Activated CD4-positive, alpha-beta T cell treated with anti-CD3 and anti-CD28 coated beads for 36 hours (primary cell): ENCODE results near the gene SLFN13. TPM values are rescaled to one million over a fixed set of nuclear protein-coding genes. Genes with fewer than 3 reads are reported as not detected.
"Not testable (repeated sequence)": the region's sequence is repeated elsewhere in the genome, so short reads cannot be mapped to it uniquely, and the experiment has no call there.

Experiments
- ATAC-seq: fragments of 200-7000 bp; cut with Tn5 transposase; one replicate; pipeline ENCODE4 v1.10.0; 2021; ENCODE audit warnings: mild to moderate bottlenecking, moderate library complexity
- CTCF ChIA-PET: fragments of 350-600 bp; sonication (Branson Sonifier 250); formaldehyde crosslinking; loops from one replicate; lab custom pipeline; 2021; ENCODE audit warnings: antibody characterized with exemption; lab: Charles Lee
- POLR2A ChIA-PET: fragments of 350-600 bp; sonication (Branson Sonifier 250); formaldehyde crosslinking; loops from one replicate; lab custom pipeline; 2021; ENCODE audit warnings: antibody characterized with exemption, inconsistent platforms; lab: Charles Lee
- DNase-seq: peaks from one replicate; pipeline ENCODE4 v3.0.0-alpha.2; 2020
- H3K27ac Mint-ChIP-seq: one replicate; pipeline ENCODE4 v1.8.0; 2021; ENCODE audit warnings: mixed read lengths
- H3K27me3 Mint-ChIP-seq: one replicate; pipeline ENCODE4 v1.8.0; 2021; ENCODE audit warnings: mixed read lengths
- H3K36me3 Mint-ChIP-seq: one replicate; pipeline ENCODE4 v1.8.0; 2021; ENCODE audit warnings: low read depth, mixed read lengths
- H3K4me1 Mint-ChIP-seq: one replicate; pipeline ENCODE4 v1.8.0; 2021; ENCODE audit warnings: mixed read lengths
- H3K4me3 Mint-ChIP-seq: one replicate; pipeline ENCODE4 v1.8.0; 2021; ENCODE audit warnings: mild to moderate bottlenecking, moderate library complexity, mixed read lengths
- H3K9me3 Mint-ChIP-seq: one replicate; pipeline ENCODE4 v1.8.0; 2021; ENCODE audit warnings: low read depth, mixed read lengths
- intact Hi-C, 2 experiments: fragments of 100-400 bp; cut with DNase I in 1 of 2; cut with micrococcal nuclease in 1 of 2; formaldehyde crosslinking; loops; one replicate each; pipeline versions ENCODE4 v1.14.2 to v1.15.1; 2022 to 2024; cut with DNase I, micrococcal nuclease
- total RNA-seq, 2 experiments: library from RNA; stranded (reverse); gene quantifications; one replicate each; pipeline ENCODE4 v1.2.3, GENCODE V29; 2021

SLFN13 gene
- total RNA-seq, 2 experiments from 2014 or later: 18.6 to 22.5 TPM

- Mint-ChIP-seq H3K27me3 (no peaks in the 10 kb centered on the region), H3K27ac (no peak overlapping the region), H3K4me3 (no peak overlapping the region), H3K36me3 (peaks cover 76% of the 10 kb centered on the region), H3K4me1 (peaks cover 14% of the 10 kb centered on the region), H3K9me3 (peaks cover 43% of the 10 kb centered on the region)
- intact Hi-C loops: no loop called here
- no peak for DNase-seq
- ATAC-seq: no peak
- POLR2A ChIA-PET: no interaction called here
- CTCF ChIA-PET: no interaction called here
Observed at GRCh38 chr17:35476283-35476820, 27.8 kb upstream of the SLFN13 start.

- DNase-seq: no peak
- intact Hi-C loops: no loop called here
- peaks cover 24% of the 10 kb centered on the region for H3K9me3 Mint-ChIP-seq
- no peak overlapping the region for H3K27ac Mint-ChIP-seq
- H3K27me3 Mint-ChIP-seq: no peaks in the 10 kb centered on the region
- ChIA-PET POLR2A (no interaction called here), CTCF (interaction anchor here (0.6 to 1.2 kb wide), 3 partner anchors 11 to 134 kb away, joined by 3 to 4 read pairs (median 3); no protein-coding TSS in a partner anchor)
- no peak for ATAC-seq
- H3K4me1 Mint-ChIP-seq: peaks cover 22% of the 10 kb centered on the region
- no peak overlapping the region for H3K4me3 Mint-ChIP-seq
- H3K36me3 Mint-ChIP-seq: peaks cover 24% of the 10 kb centered on the region
Observed at GRCh38 chr17:35468475-35468874, 19.9 kb upstream of the SLFN13 start.

- ChIA-PET POLR2A (no interaction called here), CTCF (interaction anchor here (1.2 to 1.6 kb wide), 3 partner anchors 10 to 156 kb away, joined by 3 to 4 read pairs (median 4); no protein-coding TSS in a partner anchor)
- ATAC-seq (peak; percentile 42), DNase-seq (no peak)
- Mint-ChIP-seq H3K9me3 (peaks cover 24% of the 10 kb centered on the region), H3K4me3 (no peak overlapping the region), H3K27ac (peak overlapping the region; percentile 6), H3K4me1 (peaks cover 22% of the 10 kb centered on the region), H3K27me3 (no peaks in the 10 kb centered on the region), H3K36me3 (peaks cover 18% of the 10 kb centered on the region)
- intact Hi-C loops: no loop called here
Observed at GRCh38 chr17:35467824-35468223, 19.3 kb upstream of the SLFN13 start.

GRCh38 chr17:35460354-35460851 is 11.8 kb upstream of the SLFN13 start:
- Mint-ChIP-seq H3K36me3 (peaks cover 14% of the 10 kb centered on the region), H3K27me3 (no peaks in the 10 kb centered on the region), H3K27ac (peak overlapping the region; percentile 68), H3K4me3 (peak overlapping the region; percentile 39), H3K4me1 (peaks cover 13% of the 10 kb centered on the region), H3K9me3 (peaks cover 9% of the 10 kb centered on the region)
- intact Hi-C loops: no loop called here
- ATAC-seq (peak; percentile 82), DNase-seq (peak; percentile 62)
- ChIA-PET POLR2A (no interaction called here), CTCF (no interaction called here)

GRCh38 chr17:35454035-35454434 is 5.5 kb upstream of the SLFN13 start:
- H3K4me1 Mint-ChIP-seq, H3K27me3 Mint-ChIP-seq: not testable (repeated sequence)
- POLR2A ChIA-PET: interaction anchor here (0.6 kb wide), 1 partner anchor 115 kb away, joined by 4 read pairs; no protein-coding TSS in a partner anchor

GRCh38 chr17:35453171-35453570 is 4.6 kb upstream of the SLFN13 start:
- ATAC-seq (no peak), DNase-seq (no peak)
- Mint-ChIP-seq H3K9me3 (no peaks in the 10 kb centered on the region), H3K4me1 (peaks cover 1% of the 10 kb centered on the region), H3K27me3 (no peaks in the 10 kb centered on the region), H3K27ac (no peak overlapping the region), H3K36me3 (no peaks in the 10 kb centered on the region), H3K4me3 (no peak overlapping the region)
- ChIA-PET POLR2A (no interaction called here), CTCF (no interaction called here)
- intact Hi-C loops: no loop called here

More at GRCh38 chr17:35454035-35454434, 5.5 kb upstream of the SLFN13 start:
- DNase-seq, H3K36me3 Mint-ChIP-seq, H3K4me3 Mint-ChIP-seq, H3K27ac Mint-ChIP-seq, H3K9me3 Mint-ChIP-seq, intact Hi-C loops, CTCF ChIA-PET, ATAC-seq: not testable (repeated sequence)

- Mint-ChIP-seq H3K27ac (no peak overlapping the region), H3K4me3 (no peak overlapping the region), H3K27me3 (no peaks in the 10 kb centered on the region), H3K9me3 (no peaks in the 10 kb centered on the region), H3K4me1 (peaks cover 15% of the 10 kb centered on the region), H3K36me3 (no peaks in the 10 kb centered on the region)
- ATAC-seq (no peak), DNase-seq (no peak)
- ChIA-PET POLR2A (no interaction called here), CTCF (interaction anchor here (0.7 kb wide), 1 partner anchor 340 kb away, joined by 3 read pairs; no protein-coding TSS in a partner anchor)
- intact Hi-C loops: loop anchor here (2.0 to 5.0 kb wide), 4 partner anchors 37 to 137 kb away; partner anchors contain the start of gene SLFN12L (in 1 of the 2)
Observed at GRCh38 chr17:35449371-35449931, 885 bp upstream of the SLFN13 start.

GRCh38 chr17:35448899-35449227 is 297 bp upstream of the SLFN13 start:
- Mint-ChIP-seq H3K36me3 (no peaks in the 10 kb centered on the region), H3K27ac (no peak overlapping the region), H3K9me3 (no peaks in the 10 kb centered on the region), H3K27me3 (no peaks in the 10 kb centered on the region), H3K4me1 (peaks cover 15% of the 10 kb centered on the region), H3K4me3 (peak overlapping the region; percentile 46)
- POLR2A ChIA-PET: no interaction called here
- DNase-seq (no peak), ATAC-seq (no peak)
- intact Hi-C loops: loop anchor here (1.0 to 5.0 kb wide), 9 partner anchors 16 to 204 kb away; partner anchors contain the start of genes SLFN11 (in 1 of the 2) and SLFN12L (in 1 of the 2)
- CTCF ChIA-PET: interaction anchor here (0.7 to 1.3 kb wide), 8 partner anchors 21 to 341 kb away, joined by 3 to 4 read pairs (median 3); no protein-coding TSS in a partner anchor

- no peak for ATAC-seq
- Mint-ChIP-seq H3K27ac (no peak overlapping the region), H3K9me3 (no peaks in the 10 kb centered on the region), H3K27me3 (no peaks in the 10 kb centered on the region), H3K4me1 (peaks cover 15% of the 10 kb centered on the region), H3K36me3 (no peaks in the 10 kb centered on the region), H3K4me3 (peak overlapping the region; percentile 46)
- DNase-seq: no peak
- intact Hi-C loops: loop anchor here in 1 of 2 experiments (5.0 kb wide), 1 partner anchor 135 kb away; no protein-coding TSS in a partner anchor
- POLR2A ChIA-PET: interaction anchor here (1.0 kb wide), 2 partner anchors 39 to 41 kb away, joined by 4 to 6 read pairs; no protein-coding TSS in a partner anchor
- CTCF ChIA-PET: interaction anchor here (0.7 to 1.4 kb wide), 4 partner anchors 92 to 196 kb away, joined by 3 to 4 read pairs (median 3); no protein-coding TSS in a partner anchor
Observed at GRCh38 chr17:35447499-35447898, 1.1 kb downstream of the SLFN13 start.

- intact Hi-C loops: loop anchor here in 1 of 2 experiments (10.0 kb wide), 1 partner anchor 366 kb away; the partner anchor contains the start of gene TAF15
- Mint-ChIP-seq H3K27ac (no peak overlapping the region), H3K36me3 (no peaks in the 10 kb centered on the region), H3K9me3 (no peaks in the 10 kb centered on the region), H3K27me3 (no peaks in the 10 kb centered on the region), H3K4me3 (no peak overlapping the region), H3K4me1 (peaks cover 7% of the 10 kb centered on the region)
- ATAC-seq: no peak
- CTCF ChIA-PET: no interaction called here
- POLR2A ChIA-PET: interaction anchor here (0.7 kb wide), 1 partner anchor 364 kb away, joined by 7 read pairs; no protein-coding TSS in a partner anchor
- no peak for DNase-seq
Observed at GRCh38 chr17:35438433-35438832, 10.1 kb downstream of the SLFN13 start.
